ENCODE measurements around the gene RRAS.

RRAS gene

DNA sequence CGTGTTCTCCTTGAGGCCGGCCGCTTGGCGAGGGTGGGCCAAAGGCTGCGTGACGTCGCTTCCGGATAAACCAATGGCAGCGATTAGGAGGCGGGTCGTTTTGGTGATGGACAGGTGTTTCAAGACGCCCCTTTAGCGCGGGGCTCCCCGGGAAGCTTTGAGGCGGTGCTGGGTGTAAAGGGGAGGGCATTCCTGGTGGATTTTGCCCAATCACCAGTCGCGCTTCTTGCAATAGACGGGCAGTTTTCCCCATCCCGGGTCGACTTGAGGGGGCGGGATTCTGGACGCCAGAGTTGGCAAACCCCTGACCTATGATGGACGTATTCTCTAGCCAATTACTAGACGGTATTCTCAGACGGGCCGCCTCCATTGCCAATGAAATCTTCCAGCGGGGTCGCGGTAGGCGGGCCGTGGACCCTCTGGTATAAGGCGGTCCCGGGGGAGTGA, 36.9 kb upstream of the RRAS start:
- peak overlapping the region; percentile 99 for H3K4me3 ChIP-seq (replicated peaks; ENCODE audit: low read depth, low read length)
- TF ChIP-seq, protein P1, sequence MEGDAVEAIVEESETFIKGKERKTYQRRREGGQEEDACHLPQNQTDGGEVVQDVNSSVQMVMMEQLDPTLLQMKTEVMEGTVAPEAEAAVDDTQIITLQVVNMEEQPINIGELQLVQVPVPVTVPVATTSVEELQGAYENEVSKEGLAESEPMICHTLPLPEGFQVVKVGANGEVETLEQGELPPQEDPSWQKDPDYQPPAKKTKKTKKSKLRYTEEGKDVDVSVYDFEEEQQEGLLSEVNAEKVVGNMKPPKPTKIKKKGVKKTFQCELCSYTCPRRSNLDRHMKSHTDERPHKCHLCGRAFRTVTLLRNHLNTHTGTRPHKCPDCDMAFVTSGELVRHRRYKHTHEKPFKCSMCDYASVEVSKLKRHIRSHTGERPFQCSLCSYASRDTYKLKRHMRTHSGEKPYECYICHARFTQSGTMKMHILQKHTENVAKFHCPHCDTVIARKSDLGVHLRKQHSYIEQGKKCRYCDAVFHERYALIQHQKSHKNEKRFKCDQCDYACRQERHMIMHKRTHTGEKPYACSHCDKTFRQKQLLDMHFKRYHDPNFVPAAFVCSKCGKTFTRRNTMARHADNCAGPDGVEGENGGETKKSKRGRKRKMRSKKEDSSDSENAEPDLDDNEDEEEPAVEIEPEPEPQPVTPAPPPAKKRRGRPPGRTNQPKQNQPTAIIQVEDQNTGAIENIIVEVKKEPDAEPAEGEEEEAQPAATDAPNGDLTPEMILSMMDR (IDR thresholded peaks at IDR 0.05; ENCODE audit: low read length, missing control alignments) = no peak
- peak; percentile 100 for DNase-seq (ENCODE audit: low read depth)

DNA sequence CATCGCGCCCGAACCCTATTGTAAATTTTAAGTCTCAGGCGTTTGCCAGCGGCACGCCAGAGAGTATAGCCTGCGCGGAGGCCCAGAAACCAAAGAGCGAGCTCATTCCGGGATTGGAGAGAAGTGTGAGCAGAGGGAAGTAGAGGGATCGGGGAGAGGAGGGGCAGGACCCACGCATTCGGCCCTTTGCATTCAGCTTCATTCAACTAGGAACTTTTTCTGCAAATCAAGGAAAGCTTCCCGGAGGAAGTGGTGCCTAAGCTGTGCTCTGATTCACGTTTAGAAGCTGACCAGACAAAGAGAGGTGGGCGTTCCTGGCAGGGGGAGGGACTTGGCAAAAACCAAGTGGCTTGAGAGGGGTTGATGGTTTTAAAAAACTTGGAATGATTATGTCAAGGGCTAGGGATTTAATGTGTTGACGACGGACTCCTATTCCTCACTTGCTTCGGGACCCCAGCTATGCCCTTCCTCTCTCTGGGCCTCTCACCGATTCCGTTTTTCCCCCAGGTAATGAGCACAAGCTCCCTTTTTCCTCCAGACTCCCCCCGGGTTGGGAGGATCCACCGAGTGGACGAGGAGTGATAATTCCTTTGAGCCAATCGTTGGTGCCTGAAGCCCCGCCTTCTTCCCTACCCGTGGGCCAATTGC, 36.3 kb upstream of the RRAS start:
- TF ChIP-seq, protein P1 (IDR thresholded peaks at IDR 0.05; ENCODE audit: low read length, missing control alignments) = no peak
- DNase-seq (ENCODE audit: low read depth) = peak; percentile 97
- peak overlapping the region; percentile 56 for H3K4me3 ChIP-seq (replicated peaks; ENCODE audit: low read depth, low read length)

DNA sequence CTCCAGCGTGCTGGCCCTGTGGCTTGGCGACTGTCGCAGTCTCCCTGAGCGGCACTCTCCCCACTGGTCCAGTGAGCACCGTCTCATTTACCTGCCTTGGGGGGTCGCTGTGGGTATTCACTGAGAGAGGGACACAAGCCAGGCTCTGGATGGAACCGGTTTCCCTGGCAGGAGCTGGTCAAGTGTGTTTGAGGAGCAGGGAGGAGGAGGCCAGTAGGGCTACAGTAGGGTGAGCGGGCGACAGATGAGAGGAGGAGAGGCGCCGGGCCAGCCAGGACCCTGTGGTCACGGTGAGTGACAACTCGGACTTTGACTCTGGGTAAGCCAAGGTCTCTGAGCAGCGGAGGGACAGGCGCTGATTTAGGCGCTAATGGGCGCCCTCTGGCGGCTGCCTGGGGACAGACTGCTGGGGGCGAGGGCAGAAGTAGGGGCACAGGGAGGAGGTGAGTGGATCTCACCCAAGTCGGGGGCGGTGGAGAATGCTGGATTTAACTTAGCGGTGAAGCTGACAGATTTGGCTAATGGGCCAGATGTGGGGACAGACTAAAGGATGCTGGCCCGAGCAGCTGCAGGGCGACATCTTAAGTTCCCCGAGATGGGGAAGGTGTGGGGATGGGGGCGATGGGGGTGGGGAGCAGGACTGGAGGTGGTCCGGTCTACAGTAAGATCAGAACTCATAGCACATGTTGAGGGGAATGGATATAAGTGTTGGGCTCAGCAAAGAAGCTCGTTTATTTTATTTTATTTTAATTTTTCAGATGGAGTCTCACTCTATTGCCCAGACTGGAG, 32.4 kb upstream of the RRAS start:
- DNase-seq (ENCODE audit: low read depth) = peak; percentile 73
- TF ChIP-seq, protein P1 (IDR thresholded peaks at IDR 0.05; ENCODE audit: low read length, missing control alignments) = peak; percentile 95
- H3K4me3 ChIP-seq (replicated peaks; ENCODE audit: low read depth, low read length) = no peak overlapping the region

DNA sequence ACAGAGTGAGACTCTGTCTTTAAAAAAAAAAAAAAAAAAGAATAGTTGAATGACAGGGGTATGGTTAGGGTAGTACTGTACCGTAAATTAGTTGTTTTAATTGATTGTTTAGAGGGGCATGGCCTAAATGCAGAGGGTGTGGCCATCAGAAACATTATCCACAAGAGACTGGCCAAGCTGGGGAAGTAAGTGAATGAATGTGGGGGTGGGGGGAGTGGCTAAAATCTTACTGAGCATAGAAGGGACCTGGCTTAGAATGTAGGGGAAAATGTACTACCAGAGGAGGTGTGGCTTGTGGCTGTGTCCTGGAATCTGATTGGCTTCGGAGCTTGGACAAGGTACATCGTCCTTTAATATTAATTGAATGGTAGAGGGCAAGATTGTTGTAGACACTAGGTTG, 29.6 kb upstream of the RRAS start:
- no peak overlapping the region for H3K4me3 ChIP-seq (replicated peaks; ENCODE audit: low read depth, low read length)
- TF ChIP-seq, protein P1 (IDR thresholded peaks at IDR 0.05; ENCODE audit: low read length, missing control alignments) = no peak
- DNase-seq (ENCODE audit: low read depth) = no peak

DNA sequence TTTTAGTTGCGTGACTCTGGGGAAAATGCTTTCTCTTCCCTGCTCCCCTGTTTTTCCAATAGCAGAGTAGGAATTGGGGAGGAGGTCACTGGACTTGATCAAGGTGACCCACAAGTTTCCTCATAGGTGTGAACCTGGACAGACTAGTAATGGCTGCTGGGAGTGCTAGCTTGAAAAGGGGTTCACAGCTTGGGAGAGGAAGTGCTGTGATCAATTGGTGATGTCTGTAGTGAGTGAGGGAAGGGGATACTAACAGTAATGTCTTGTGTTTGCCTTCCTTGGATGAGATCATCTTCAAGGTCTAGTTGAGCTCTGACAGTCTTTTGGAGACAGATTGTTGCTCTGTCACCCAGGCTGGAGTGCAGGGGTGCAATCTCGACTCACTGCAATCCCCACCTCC, 27.5 kb upstream of the RRAS start:
- TF ChIP-seq, protein P1 (IDR thresholded peaks at IDR 0.05; ENCODE audit: low read length, missing control alignments) = no peak
- DNase-seq (ENCODE audit: low read depth) = no peak

DNA sequence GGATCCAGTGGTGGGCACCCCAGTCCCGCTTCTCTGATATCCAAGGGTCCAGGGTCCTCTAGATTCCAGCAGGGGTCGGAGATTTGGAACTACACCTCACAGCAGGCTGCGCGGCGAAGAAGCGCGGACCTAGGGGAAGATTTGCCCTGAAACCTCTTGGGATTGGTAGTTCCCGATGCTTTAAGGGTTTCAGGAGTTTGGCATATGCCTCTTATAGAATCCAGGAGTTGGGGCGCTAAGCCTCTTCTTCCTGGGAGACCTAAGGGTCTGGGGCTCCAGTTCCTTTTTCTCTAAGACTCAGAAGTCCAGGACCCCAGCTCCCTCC, 26.1 kb upstream of the RRAS start:
- H3K4me3 ChIP-seq (replicated peaks; ENCODE audit: low read depth, low read length) = peak overlapping the region; percentile 79
- TF ChIP-seq, protein P1 (IDR thresholded peaks at IDR 0.05; ENCODE audit: low read length, missing control alignments) = no peak

More for the DNA sequence above, 27.5 kb upstream of the RRAS start:
- H3K4me3 ChIP-seq (replicated peaks; ENCODE audit: low read depth, low read length) = no peak overlapping the region

More for the DNA sequence above, 26.1 kb upstream of the RRAS start:
- DNase-seq (ENCODE audit: low read depth) = no peak
